H1 (cell line): ENCODE results near the gene CDHR2. TPM values are rescaled to one million over a fixed set of nuclear protein-coding genes. Genes with fewer than 3 reads are reported as not detected.

Experiments
- ASH2L ChIP-seq: fragments of 200-600, 300-600 bp; sonication (generic); IDR thresholded peaks from one replicate; pipeline ENCODE4 v1.7.1; 2017; ENCODE audit warnings: low read length
- SRF ChIP-seq: IDR thresholded peaks from 2 replicates; pipeline ENCODE4 v1.6.1; 2011; ENCODE audit warnings: mild to moderate bottlenecking, low read depth, low read length, moderate library complexity
- TEAD4 ChIP-seq: IDR thresholded peaks from 2 replicates; pipeline ENCODE4 v1.6.1; 2012; ENCODE audit warnings: low read depth, low read length, inconsistent platforms, mixed read lengths
- polyA plus RNA-seq, 7 experiments: library from polyadenylated mRNA; depleted of rRNA in 3 of 7; stranded (reverse) in 5 of 7; unstranded in 2 of 7; fragments of >200 nt in 5 of 7; fragments of 200-250 nt in 2 of 7; gene quantifications; 1 replicate in 5 of 7; 2 replicates in 1 of 7; 4 replicates in 1 of 7; pipeline versions ENCODE4 v1.2.1 to v1.2.3, GENCODE V29; 2011 to 2013; ENCODE audit warnings: missing spikeins in 2 of 7, mixed read lengths in 2 of 7
- total RNA-seq: library from RNA; stranded (reverse); fragmentation: NEBNext Ultra II Directional; extraction: Animal tissue kit (Norgen Biotek cat#: 25700); gene quantifications from 2 replicates; pipeline ENCODE4 v1.2.1, GENCODE V29; 2021

Gene CDHR2
- total and polyA plus RNA-seq, 2 of the 8 experiments (the other 6 are each of a cell fraction or from before 2014, with no cell fraction given): 0.02 to 0.43 TPM

DNA sequence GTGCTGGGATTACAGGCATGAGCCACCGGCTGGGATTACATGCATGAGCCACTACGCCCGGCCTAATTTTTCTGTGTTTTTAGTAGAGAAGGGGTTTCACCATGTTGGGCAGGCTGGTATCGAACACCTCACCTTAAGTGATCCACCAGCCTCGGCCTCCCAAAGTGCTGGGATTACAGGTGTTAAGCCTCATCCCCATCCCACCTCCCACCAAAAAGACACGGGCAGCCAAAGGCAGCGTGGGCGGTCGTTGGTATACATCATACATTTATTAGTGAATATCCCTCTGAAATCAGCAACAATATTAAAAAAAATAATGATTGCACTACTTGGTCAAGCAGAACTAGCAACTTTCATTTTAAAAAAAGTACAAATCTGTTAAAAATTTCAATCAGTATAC, 22.7 kb upstream of the CDHR2 start (continued):
- TF ChIP-seq TEAD4: no peak
- no peak for TF ChIP-seq SRF
- no peak for TF ChIP-seq ASH2L
